HCT116 (cell line): ENCODE data around the gene HDGFL1. TPM values are rescaled to one million over a fixed set of nuclear protein-coding genes. Genes with fewer than 3 reads are reported as not detected.

ENCODE experiments used
- ATAC-seq: fragments of 200-7000 bp; cut with Tn5 transposase; 2 replicates; pipeline ENCODE4 v1.9.1; 2020; ENCODE audit warnings: mild to moderate bottlenecking, moderate library complexity
- BruUV-seq: library from RNA; stranded (reverse); fragments of 400-500 nt; replicated peaks from 2 replicates; lab custom pipeline; 2021; lab: Mats Ljungman, UMichigan
- CTCF ChIA-PET: fragments of 300-600 bp; sonication (Branson Sonifier 250); formaldehyde crosslinking; loops from one replicate; lab custom pipeline; 2021; ENCODE audit warnings: antibody characterized with exemption; lab: Charles Lee
- POLR2A ChIA-PET: fragments of 300-600, 350-600 bp; sonication (Branson Sonifier 250); formaldehyde crosslinking; loops from one replicate; lab custom pipeline; 2021; ENCODE audit warnings: antibody characterized with exemption; lab: Charles Lee
- RAD21 ChIA-PET, 2 experiments: fragments of 300-600 bp; sonication (Branson Sonifier 250); formaldehyde crosslinking; loops; one replicate each; lab custom pipeline; 2023; ENCODE audit warnings: low total read pairs in 2 of 2; ENCODE audit not compliant: uncharacterized antibody in 2 of 2, unreplicated experiment in 2 of 2, low non-redundant PET in 1 of 2; lab: Charles Lee
- DNase-seq: peaks from one replicate; pipeline ENCODE4 v3.0.0-alpha.2; 2010; ENCODE audit warnings: low read depth, low spot score
- H2AFZ ChIP-seq: fragments of 200-600 bp; shearing (Covaris generic), sonication (generic); 2 replicates; pipeline ENCODE4 v1.6.1; 2017; ENCODE audit warnings: low read depth, mixed run types, mixed read lengths, antibody characterized with exemption, low read length; ENCODE audit not compliant: poor library complexity, severe bottlenecking
- H3K27ac ChIP-seq: 2 replicates; pipeline ENCODE4 v1.5.1; 2012; ENCODE audit warnings: low read depth, low read length
- H3K27me3 ChIP-seq: fragments of 200-600 bp; sonication (generic); 2 replicates; pipeline ENCODE4 v1.6.1; 2016; ENCODE audit warnings: mixed run types, low read length, mixed read lengths; ENCODE audit not compliant: insufficient read depth
- H3K36me3 ChIP-seq, 2 experiments: fragments of 200-500 bp in 1 of 2; fragments of 200-600 bp in 1 of 2; sonication (Bioruptor generic) in 1 of 2; sonication (generic) in 1 of 2; 2 replicates each; pipeline versions ENCODE4 v1.5.1 to v1.6.1; 2014 to 2016; ENCODE audit warnings: low read length in 2 of 2, inconsistent platforms in 1 of 2, mixed read lengths in 1 of 2, mixed run types in 1 of 2; ENCODE audit not compliant: insufficient read depth in 2 of 2, control insufficient read depth in 1 of 2
- H3K4me1 ChIP-seq, 2 experiments: fragments of 200-600 bp in 1 of 2; sonication (generic) in 1 of 2; 2 replicates each; pipeline versions ENCODE4 v1.5.1 to v1.6.1; 2012 to 2017; ENCODE audit warnings: low read length in 2 of 2, inconsistent platforms in 1 of 2, mild to moderate bottlenecking in 1 of 2, mixed read lengths in 1 of 2, mixed run types in 1 of 2, moderate library complexity in 1 of 2; ENCODE audit not compliant: insufficient read depth in 2 of 2, control insufficient read depth in 1 of 2
- H3K4me2 ChIP-seq: fragments of 200-600 bp; sonication (generic); 2 replicates; pipeline ENCODE4 v1.6.1; 2017; ENCODE audit warnings: mixed run types, low read length, mixed read lengths
- H3K4me3 ChIP-seq, 2 experiments: fragments of 200-600 bp in 1 of 2; sonication (generic) in 1 of 2; replicated peaks in 1 of 2; 2 replicates each; pipeline ENCODE4 v1.5.1; 2011 to 2016; ENCODE audit warnings: low read length in 2 of 2, control low read depth in 1 of 2, low read depth in 1 of 2, mild to moderate bottlenecking in 1 of 2, mixed read lengths in 1 of 2, mixed run types in 1 of 2
- H3K79me2 ChIP-seq: fragments of 200-600 bp; sonication (generic); 2 replicates; pipeline ENCODE4 v1.6.1; 2017; ENCODE audit warnings: mild to moderate bottlenecking, mixed run types, low read length, moderate library complexity, mixed read lengths; ENCODE audit not compliant: insufficient read depth
- H3K9ac ChIP-seq: fragments of 200-600 bp; sonication (generic); 2 replicates; pipeline ENCODE4 v1.6.1; 2016; ENCODE audit warnings: low read length, mixed read lengths
- H3K9me2 ChIP-seq: fragments of 200-600 bp; sonication (generic), shearing (Covaris generic); 2 replicates; pipeline ENCODE4 v1.6.1; 2017; ENCODE audit warnings: mixed run types, mild to moderate bottlenecking, moderate library complexity; ENCODE audit not compliant: insufficient read depth
- H3K9me3 ChIP-seq, 2 experiments: fragments of 200-500 bp in 1 of 2; fragments of 200-600 bp in 1 of 2; sonication (Bioruptor generic) in 1 of 2; sonication (generic) in 1 of 2; 2 replicates each; pipeline ENCODE4 v1.6.1; 2014 to 2017; ENCODE audit warnings: low read length in 2 of 2, mixed read lengths in 2 of 2, inconsistent platforms in 1 of 2, low read depth in 1 of 2, mild to moderate bottlenecking in 1 of 2, mixed run types in 1 of 2, moderate library complexity in 1 of 2; ENCODE audit not compliant: control insufficient read depth in 1 of 2, insufficient read depth in 1 of 2
- H4K20me1 ChIP-seq: fragments of 200-600 bp; sonication (generic), shearing (Covaris generic); 2 replicates; pipeline ENCODE4 v1.6.1; 2017; ENCODE audit warnings: mixed run types, mild to moderate bottlenecking, moderate library complexity; ENCODE audit not compliant: insufficient read depth
- CBX3 ChIP-seq: IDR thresholded peaks from 2 replicates; pipeline ENCODE4 v1.6.1; 2012; ENCODE audit warnings: low read depth
- CEBPB ChIP-seq: IDR thresholded peaks from 2 replicates; pipeline ENCODE4 v1.6.1; 2012; ENCODE audit warnings: low read depth
- CTCF ChIP-seq, 3 experiments: fragments of 200-600 bp in 1 of 3; sonication (generic) in 1 of 3; IDR thresholded peaks in 2 of 3; conservative IDR thresholded peaks in 1 of 3; 2 replicates each; pipeline ENCODE4 v1.5.1; 2012 to 2017; ENCODE audit warnings: low read depth in 2 of 3, low read length in 2 of 3, antibody characterized with exemption in 1 of 3, borderline replicate concordance in 1 of 3, control low read depth in 1 of 3, mild to moderate bottlenecking in 1 of 3, mixed read lengths in 1 of 3, mixed run types in 1 of 3, moderate library complexity in 1 of 3; ENCODE audit not compliant: insufficient read depth in 1 of 3
- ELF1 ChIP-seq: IDR thresholded peaks from 2 replicates; pipeline ENCODE4 v1.6.1; 2012; ENCODE audit warnings: low read depth, borderline replicate concordance
- FOSL1 ChIP-seq: IDR thresholded peaks from 2 replicates; pipeline ENCODE4 v1.6.1; 2012; ENCODE audit warnings: low read depth
- POLR2AphosphoS5 ChIP-seq: IDR thresholded peaks from 2 replicates; pipeline ENCODE4 v1.6.1; 2011; ENCODE audit warnings: mild to moderate bottlenecking, low read depth, low read length, moderate library complexity
- REST ChIP-seq: IDR thresholded peaks from 2 replicates; pipeline ENCODE4 v1.6.1; 2012; ENCODE audit warnings: low read depth
- SIN3A ChIP-seq: IDR thresholded peaks from 2 replicates; pipeline ENCODE4 v1.6.1; 2012; ENCODE audit warnings: low read depth
- SP1 ChIP-seq: IDR thresholded peaks from 2 replicates; pipeline ENCODE4 v1.6.1; 2012; ENCODE audit warnings: low read depth
- TCF7L2 ChIP-seq: IDR thresholded peaks from 2 replicates; pipeline ENCODE4 v1.7.0; 2011; ENCODE audit warnings: borderline replicate concordance, inconsistent platforms; ENCODE audit not compliant: insufficient read depth, insufficient read length; ENCODE audit errors: extremely low read depth
- ZFX ChIP-seq: fragments of 450-650 bp; IDR thresholded peaks from 2 replicates; pipeline ENCODE4 v1.6.1; 2017
- intact Hi-C: fragments of 100-400 bp; cut with micrococcal nuclease; formaldehyde crosslinking; loops from 2 replicates; pipeline ENCODE4 v1.10.0; 2022
- total RNA-seq: library from RNA; stranded (reverse); gene quantifications from one replicate; pipeline ENCODE4 v1.2.1, GENCODE V29; 2021; ENCODE audit not compliant: unreplicated experiment

Gene HDGFL1
- total RNA-seq, 1 experiment from 2014 or later: not detected

GRCh38 chr6:22612236-22612635 is 42.9 kb downstream of the HDGFL1 start:
- H3K9ac ChIP-seq: no peak overlapping the region
- POLR2A ChIA-PET: no interaction called here
- RAD21 ChIA-PET: no interaction called here
- H3K4me2 ChIP-seq: no peak overlapping the region
- H4K20me1 ChIP-seq: no peaks in the 10 kb centered on the region
- no peak for ATAC-seq
- no peak overlapping the region for H3K27ac ChIP-seq
- H3K4me3 ChIP-seq: no peak overlapping the region
- no peaks in the 10 kb centered on the region for H3K79me2 ChIP-seq
- intact Hi-C loops: no loop called here
- no peaks in the 10 kb centered on the region for H3K4me1 ChIP-seq
- DNase-seq: no peak
- H3K36me3 ChIP-seq: no peaks in the 10 kb centered on the region
- H3K9me2 ChIP-seq: no peaks in the 10 kb centered on the region
- no peak overlapping the region for H2AFZ ChIP-seq
- CTCF ChIA-PET: no interaction called here
- H3K9me3 ChIP-seq: 0 out of 4 replicates have a peak, but pooled peaks cover 0 to 4% of the 10 kb centered on the region in 2 experiments
- TF ChIP-seq FOSL1: no peak
- no peak for TF ChIP-seq ELF1
- no peak for TF ChIP-seq CEBPB
- no peak for TF ChIP-seq SIN3A
- no peak for TF ChIP-seq CTCF (IDR thresholded peaks at IDR 0.05 in 2 of 3, conservative IDR thresholded peaks at IDR 0.05 in 1 of 3; ENCODE audit: borderline replicate concordance in 1 of 3, insufficient read depth in 1 of 3, low read depth in 2 of 3, low read length in 2 of 3)
- TF ChIP-seq SP1: no peak
- TF ChIP-seq REST: no peak
- no peak for TF ChIP-seq ZFX
- no peak for TF ChIP-seq CBX3
- TF ChIP-seq TCF7L2: no peak
- TF ChIP-seq POLR2AphosphoS5: no peak
- BruUV-seq: no TSS peak
- H3K27me3 ChIP-seq: no peaks in the 10 kb centered on the region
